Nephron progenitor cell (in vitro differentiated cells): ENCODE data around the gene PAX2.
A peak's percentile ranks its signal among the peaks of the same experiment; 100 is the strongest.

Experiments
- DNase-seq: peaks from one replicate; pipeline ENCODE4 v3.0.0; 2021
- H3K27ac Mint-ChIP-seq: 2 replicates; pipeline ENCODE4 v1.8.0; 2021; ENCODE audit warnings: mild to moderate bottlenecking, moderate library complexity, mixed read lengths
- H3K27me3 Mint-ChIP-seq: 2 replicates; pipeline ENCODE4 v1.8.0; 2021; ENCODE audit warnings: mild to moderate bottlenecking, low read depth, mixed read lengths; ENCODE audit not compliant: poor library complexity
- H3K36me3 Mint-ChIP-seq: 2 replicates; pipeline ENCODE4 v1.8.0; 2021; ENCODE audit warnings: low read depth, mixed read lengths
- H3K4me1 Mint-ChIP-seq: 2 replicates; pipeline ENCODE4 v1.8.0; 2021; ENCODE audit warnings: mixed read lengths
- H3K4me3 Mint-ChIP-seq: 2 replicates; pipeline ENCODE4 v1.8.0; 2021; ENCODE audit warnings: mild to moderate bottlenecking, moderate library complexity, mixed read lengths
- H3K9me3 Mint-ChIP-seq: 2 replicates; pipeline ENCODE4 v1.8.0; 2021; ENCODE audit warnings: mild to moderate bottlenecking, moderate library complexity, mixed read lengths
- CTCF ChIP-seq: fragments of 200-600 bp; sonication (generic); IDR thresholded peaks from 2 replicates; pipeline ENCODE4 v1.5.0; 2021; ENCODE audit warnings: antibody characterized with exemption

The PAX2 gene

GRCh38 chr10:100873827-100874326 lies 128.5 kb downstream of the PAX2 start:
- no peak for DNase-seq
- no peaks in the 10 kb centered on the region for H3K9me3 Mint-ChIP-seq
- no peak overlapping the region for H3K4me3 Mint-ChIP-seq
- H3K4me1 Mint-ChIP-seq, result peaks cover 98% of the 10 kb centered on the region
- peaks cover 7% of the 10 kb centered on the region for H3K27me3 Mint-ChIP-seq
- no peaks in the 10 kb centered on the region for H3K36me3 Mint-ChIP-seq
- TF ChIP-seq CTCF, result no peak
- H3K27ac Mint-ChIP-seq, result no peak overlapping the region

GRCh38 chr10:100874702-100875483 lies 129.5 kb downstream of the PAX2 start:
- no peaks in the 10 kb centered on the region for H3K9me3 Mint-ChIP-seq
- no peak overlapping the region for H3K4me3 Mint-ChIP-seq
- peaks cover 98% of the 10 kb centered on the region for H3K4me1 Mint-ChIP-seq
- H3K27ac Mint-ChIP-seq, result no peak overlapping the region
- TF ChIP-seq CTCF, result no peak
- no peaks in the 10 kb centered on the region for H3K36me3 Mint-ChIP-seq
- DNase-seq, result no peak
- H3K27me3 Mint-ChIP-seq, result peaks cover 7% of the 10 kb centered on the region

DNA sequence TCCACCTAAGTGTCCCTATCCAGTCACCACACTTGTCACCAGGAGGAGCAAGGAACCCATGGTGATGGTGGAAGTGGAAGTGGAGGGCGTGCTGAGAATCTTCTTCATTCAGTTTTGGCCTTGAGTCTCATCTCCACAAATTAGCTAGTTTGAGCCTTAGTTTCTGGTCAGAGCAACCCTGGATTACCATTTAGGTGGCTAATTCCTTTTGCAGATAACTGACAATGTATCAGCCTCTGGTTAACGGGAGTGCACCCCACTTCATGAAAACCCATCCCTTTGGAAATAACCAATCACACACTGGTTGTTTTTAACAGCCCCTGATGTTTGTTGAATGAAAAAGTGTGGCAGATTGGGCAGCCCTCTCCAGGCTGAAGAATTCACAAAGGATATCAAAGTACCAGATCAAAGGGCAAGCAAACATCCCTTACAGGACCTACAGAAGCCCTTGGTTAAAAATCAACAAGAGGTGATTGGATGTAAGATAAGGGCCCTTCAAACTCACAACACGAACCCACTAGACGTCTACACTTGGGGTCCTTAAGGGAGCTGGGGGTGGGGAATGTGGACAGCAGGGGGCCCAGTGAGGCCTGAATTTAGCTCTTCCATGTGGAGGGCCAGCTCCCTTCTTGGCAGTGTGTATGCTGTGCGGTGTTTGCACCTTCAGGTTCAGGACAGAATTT lies 130.2 kb downstream of the PAX2 start:
- Mint-ChIP-seq H3K9me3 (no peaks in the 10 kb centered on the region), H3K27ac (no peak overlapping the region), H3K4me1 (peaks cover 98% of the 10 kb centered on the region), H3K36me3 (no peaks in the 10 kb centered on the region), H3K4me3 (no peak overlapping the region), H3K27me3 (peaks cover 7% of the 10 kb centered on the region)
- no peak for TF ChIP-seq CTCF
- DNase-seq, result no peak

- DNase-seq, result no peak
- H3K4me3 Mint-ChIP-seq, result no peak overlapping the region
- H3K27ac Mint-ChIP-seq, result peak overlapping the region; percentile 22
- peaks cover 7% of the 10 kb centered on the region for H3K27me3 Mint-ChIP-seq
- H3K36me3 Mint-ChIP-seq, result no peaks in the 10 kb centered on the region
- H3K9me3 Mint-ChIP-seq, result no peaks in the 10 kb centered on the region
- H3K4me1 Mint-ChIP-seq, result peaks cover 100% of the 10 kb centered on the region
- TF ChIP-seq CTCF, result no peak
Observed at GRCh38 chr10:100876585-100877460, 131.4 kb downstream of the PAX2 start.

- Mint-ChIP-seq H3K9me3 (no peaks in the 10 kb centered on the region), H3K4me1 (peaks cover 100% of the 10 kb centered on the region), H3K27ac (no peak overlapping the region), H3K27me3 (peaks cover 5% of the 10 kb centered on the region), H3K36me3 (no peaks in the 10 kb centered on the region), H3K4me3 (no peak overlapping the region)
- DNase-seq, result no peak
- no peak for TF ChIP-seq CTCF
Observed at GRCh38 chr10:100877461-100877850, 132.1 kb downstream of the PAX2 start.
